Parathyroid adenoma (tissue), 2 donors: ENCODE measurements around the gene ST6GALNAC5.

ENCODE experiments used
- H2AFZ ChIP-seq: fragments of 300-600 bp; sonication (generic); one replicate; pipeline ENCODE4 v1.7.0; 2017; ENCODE audit warnings: antibody characterized with exemption, mild to moderate bottlenecking
- H3K27ac ChIP-seq: fragments of 300-600 bp; sonication (generic); one replicate; pipeline ENCODE4 v1.7.0; 2017
- H3K27me3 ChIP-seq: fragments of 300-600 bp; sonication (generic); one replicate; pipeline ENCODE4 v1.7.0; 2017; ENCODE audit warnings: low read length; ENCODE audit not compliant: control insufficient read depth, insufficient read depth
- H3K36me3 ChIP-seq: fragments of 300-600 bp; sonication (generic); one replicate; pipeline ENCODE4 v1.7.0; 2017; ENCODE audit warnings: low read length; ENCODE audit not compliant: control insufficient read depth, insufficient read depth
- H3K4me1 ChIP-seq: fragments of 300-600 bp; sonication (generic); one replicate; pipeline ENCODE4 v1.7.0; 2017; ENCODE audit warnings: control low read depth
- H3K4me2 ChIP-seq: fragments of 300-600 bp; sonication (generic); one replicate; pipeline ENCODE4 v1.7.0; 2017; ENCODE audit warnings: low read length
- H3K4me3 ChIP-seq: fragments of 300-600 bp; sonication (generic); one replicate; pipeline ENCODE4 v1.7.0; 2017; ENCODE audit warnings: low read depth, low read length
- H3K79me2 ChIP-seq: fragments of 300-600 bp; sonication (generic); one replicate; pipeline ENCODE4 v1.7.0; 2017; ENCODE audit warnings: control low read depth
- H3K9ac ChIP-seq: fragments of 300-600 bp; sonication (generic); one replicate; pipeline ENCODE4 v1.7.0; 2017; ENCODE audit warnings: mild to moderate bottlenecking
- H3K9me3 ChIP-seq: fragments of 300-600 bp; sonication (generic); one replicate; pipeline ENCODE4 v1.7.0; 2017; ENCODE audit warnings: low read length; ENCODE audit not compliant: control insufficient read depth
- TF ChIP-seq, protein P1 (sequence below): fragments of 300-600 bp; sonication (generic); IDR thresholded peaks from one replicate; pipeline ENCODE4 v1.7.0; 2017; ENCODE audit warnings: antibody characterized with exemption, mild to moderate bottlenecking
- donor health status: primary hyperparathyroidism.

Gene ST6GALNAC5

DNA sequence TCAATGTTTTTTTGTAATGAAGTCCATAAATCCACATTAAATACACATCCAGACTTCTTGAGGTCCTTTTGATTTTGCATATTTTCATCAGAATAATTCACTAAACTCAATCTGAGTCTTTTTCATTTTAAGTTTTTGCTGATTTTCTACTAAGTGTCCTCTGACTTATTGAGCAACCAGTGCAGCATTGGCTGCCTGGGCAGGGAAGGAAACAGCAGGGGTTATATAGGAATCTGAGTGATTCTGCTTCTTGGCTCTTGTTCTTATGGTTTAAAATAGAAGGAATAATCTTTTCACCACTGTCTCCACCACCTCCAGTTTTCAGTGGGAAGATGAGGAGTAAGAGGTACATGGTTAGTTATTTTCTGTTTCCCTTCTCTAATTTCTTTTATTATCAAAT lies 88.4 kb downstream of the ST6GALNAC5 start:
- H2AFZ ChIP-seq: no peak overlapping the region
- no peaks in the 10 kb centered on the region for H3K79me2 ChIP-seq
- TF ChIP-seq, protein P1, sequence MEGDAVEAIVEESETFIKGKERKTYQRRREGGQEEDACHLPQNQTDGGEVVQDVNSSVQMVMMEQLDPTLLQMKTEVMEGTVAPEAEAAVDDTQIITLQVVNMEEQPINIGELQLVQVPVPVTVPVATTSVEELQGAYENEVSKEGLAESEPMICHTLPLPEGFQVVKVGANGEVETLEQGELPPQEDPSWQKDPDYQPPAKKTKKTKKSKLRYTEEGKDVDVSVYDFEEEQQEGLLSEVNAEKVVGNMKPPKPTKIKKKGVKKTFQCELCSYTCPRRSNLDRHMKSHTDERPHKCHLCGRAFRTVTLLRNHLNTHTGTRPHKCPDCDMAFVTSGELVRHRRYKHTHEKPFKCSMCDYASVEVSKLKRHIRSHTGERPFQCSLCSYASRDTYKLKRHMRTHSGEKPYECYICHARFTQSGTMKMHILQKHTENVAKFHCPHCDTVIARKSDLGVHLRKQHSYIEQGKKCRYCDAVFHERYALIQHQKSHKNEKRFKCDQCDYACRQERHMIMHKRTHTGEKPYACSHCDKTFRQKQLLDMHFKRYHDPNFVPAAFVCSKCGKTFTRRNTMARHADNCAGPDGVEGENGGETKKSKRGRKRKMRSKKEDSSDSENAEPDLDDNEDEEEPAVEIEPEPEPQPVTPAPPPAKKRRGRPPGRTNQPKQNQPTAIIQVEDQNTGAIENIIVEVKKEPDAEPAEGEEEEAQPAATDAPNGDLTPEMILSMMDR: no peak

DNA sequence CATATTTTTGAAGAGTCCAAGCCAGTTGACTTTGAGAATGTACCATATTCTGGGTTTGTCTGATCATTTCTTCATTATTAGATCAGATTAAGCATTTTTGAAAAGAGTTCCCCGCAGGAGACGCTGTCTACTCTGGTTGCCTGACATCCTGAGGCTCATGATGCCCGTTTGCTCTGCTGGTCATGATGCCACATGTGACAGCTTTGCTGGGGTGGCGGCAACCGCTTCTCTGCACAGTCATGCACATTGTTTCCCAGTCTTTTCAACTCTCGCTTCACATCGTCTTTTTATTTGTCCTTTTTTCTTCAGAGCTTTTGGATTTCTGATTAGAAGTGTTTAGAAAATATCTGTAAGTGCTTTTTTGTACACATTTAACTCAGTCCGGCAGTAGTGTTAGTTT lies 90.7 kb downstream of the ST6GALNAC5 start:
- Histone ChIP-seq H3K36me3 (no peaks in the 10 kb centered on the region), H3K9ac (no peak overlapping the region), H3K27me3 (no peaks in the 10 kb centered on the region), H2AFZ (no peak overlapping the region), H3K27ac (no peak overlapping the region), H3K4me1 (no peaks in the 10 kb centered on the region), H3K4me2 (no peak overlapping the region), H3K9me3 (no peaks in the 10 kb centered on the region), H3K4me3 (no peak overlapping the region), H3K79me2 (no peaks in the 10 kb centered on the region)
- TF ChIP-seq, protein P1: no peak

More for the DNA sequence above, 88.4 kb downstream of the ST6GALNAC5 start:
- no peaks in the 10 kb centered on the region for H3K4me1 ChIP-seq
- H3K36me3 ChIP-seq: no peaks in the 10 kb centered on the region
- H3K4me2 ChIP-seq: no peak overlapping the region
- H3K27ac ChIP-seq: no peak overlapping the region
- H3K27me3 ChIP-seq: no peaks in the 10 kb centered on the region
- no peak overlapping the region for H3K4me3 ChIP-seq
- no peak overlapping the region for H3K9ac ChIP-seq
- H3K9me3 ChIP-seq: no peaks in the 10 kb centered on the region

DNA sequence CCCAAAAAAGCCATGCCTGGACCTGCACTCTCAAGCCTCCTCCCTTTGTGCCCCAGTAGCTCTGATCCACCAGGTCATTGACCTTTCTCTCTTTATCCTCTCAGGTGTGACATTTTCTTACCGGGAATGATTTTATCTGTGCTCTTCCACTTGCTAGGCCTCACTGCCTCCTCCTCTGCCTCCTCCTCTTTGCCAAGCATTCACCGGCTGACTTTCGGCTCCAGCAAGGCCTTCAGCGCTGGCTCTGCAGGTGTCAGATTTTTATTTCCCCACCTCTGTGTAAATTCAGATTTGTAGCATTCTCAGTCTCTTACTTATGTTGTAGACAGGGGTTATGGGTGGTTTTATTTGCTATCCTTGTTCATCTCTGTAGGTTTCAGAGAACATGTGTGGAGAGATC lies 91.5 kb downstream of the ST6GALNAC5 start:
- Histone ChIP-seq H3K27me3 (no peaks in the 10 kb centered on the region), H3K79me2 (no peaks in the 10 kb centered on the region)

DNA sequence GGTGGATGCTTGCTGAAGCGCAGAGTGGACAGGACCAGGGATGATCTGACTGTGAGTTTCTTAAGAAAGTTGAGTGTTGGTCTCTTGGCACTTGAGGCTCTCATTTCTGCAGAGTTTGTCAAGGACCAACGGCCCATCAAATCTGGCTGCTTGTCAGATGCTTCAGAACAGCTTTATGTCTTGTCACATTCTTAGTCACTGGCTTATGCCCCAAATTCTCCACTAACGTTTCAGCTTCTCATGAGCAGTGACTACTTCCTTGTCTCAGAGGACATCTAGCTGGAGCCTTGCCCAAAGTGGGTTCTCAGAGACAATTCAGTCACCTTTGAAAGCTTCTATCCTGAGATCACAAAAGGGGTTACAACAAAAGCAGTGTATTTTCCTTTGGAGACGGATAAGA lies 92.3 kb downstream of the ST6GALNAC5 start:
- Histone ChIP-seq H3K4me2 (no peak overlapping the region), H3K27ac (no peak overlapping the region), H3K79me2 (no peaks in the 10 kb centered on the region), H2AFZ (no peak overlapping the region), H3K27me3 (no peaks in the 10 kb centered on the region), H3K9me3 (no peaks in the 10 kb centered on the region), H3K4me1 (no peaks in the 10 kb centered on the region), H3K4me3 (no peak overlapping the region), H3K36me3 (no peaks in the 10 kb centered on the region), H3K9ac (no peak overlapping the region)
- TF ChIP-seq, protein P1: no peak

More for the DNA sequence above, 91.5 kb downstream of the ST6GALNAC5 start:
- Histone ChIP-seq H3K4me3 (no peak overlapping the region), H2AFZ (peak overlapping the region; percentile 28), H3K4me1 (no peaks in the 10 kb centered on the region), H3K4me2 (no peak overlapping the region), H3K9ac (no peak overlapping the region), H3K27ac (no peak overlapping the region), H3K36me3 (no peaks in the 10 kb centered on the region), H3K9me3 (no peaks in the 10 kb centered on the region)
- TF ChIP-seq, protein P1: no peak

DNA sequence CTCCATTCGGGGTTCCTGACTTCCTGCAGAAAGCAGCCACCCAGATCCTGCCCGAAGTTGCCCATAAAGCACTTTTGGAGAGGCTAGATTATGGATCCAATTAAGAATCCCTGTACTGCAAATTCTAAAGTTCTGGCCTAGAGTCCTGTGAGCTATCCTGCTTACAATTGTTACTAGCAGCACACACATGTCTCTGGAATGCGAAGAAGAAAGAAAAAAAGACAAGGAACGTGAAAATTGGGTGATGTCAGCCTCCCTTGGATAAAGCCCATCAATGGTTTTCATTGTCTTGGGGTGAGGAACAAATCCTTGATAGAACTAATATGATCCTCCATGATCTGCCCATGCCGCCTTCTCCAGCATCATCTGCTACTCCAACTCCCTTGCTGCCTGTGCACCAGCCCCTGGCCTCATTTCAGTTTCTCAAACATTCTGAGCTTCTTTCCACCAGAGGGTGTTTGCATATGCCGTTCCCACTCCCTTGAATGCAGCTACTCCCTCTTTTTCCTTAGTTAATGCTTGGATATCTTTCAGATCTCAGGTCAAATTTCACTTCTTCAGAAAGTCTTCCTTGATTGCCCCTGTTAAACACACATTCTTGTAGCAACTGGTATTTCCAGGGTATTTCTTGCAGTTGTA lies 94.0 kb downstream of the ST6GALNAC5 start:
- Histone ChIP-seq H2AFZ (no peak overlapping the region), H3K27ac (no peak overlapping the region), H3K4me1 (no peaks in the 10 kb centered on the region), H3K9ac (no peak overlapping the region), H3K79me2 (no peaks in the 10 kb centered on the region), H3K4me3 (no peak overlapping the region), H3K27me3 (no peaks in the 10 kb centered on the region), H3K36me3 (no peaks in the 10 kb centered on the region), H3K9me3 (no peaks in the 10 kb centered on the region), H3K4me2 (no peak overlapping the region)
- TF ChIP-seq, protein P1: no peak
